Testis (tissue), 2 donors: Measurements from ENCODE around the gene SUCNR1.
"Not testable (repeated sequence)": the region's sequence is repeated elsewhere in the genome, so short reads cannot be mapped to it uniquely, and the experiment has no call there.

ENCODE experiments used
- CTCF ChIP-seq, 3 experiments: fragments of 450-650 bp in 2 of 3; fragments of 200-600 bp in 1 of 3; sonication (generic) in 1 of 3; IDR thresholded peaks; one replicate each; pipeline ENCODE4 v1.5.1; 2016 to 2019; ENCODE audit warnings: antibody characterized with exemption in 3 of 3, mild to moderate bottlenecking in 2 of 3, moderate library complexity in 1 of 3
- POLR2A ChIP-seq: fragments of 450-650 bp; IDR thresholded peaks from one replicate; pipeline ENCODE4 v1.6.1; 2017; ENCODE audit warnings: antibody characterized with exemption, mild to moderate bottlenecking, moderate library complexity

GRCh38 chr3:151850065-151850464, 23.4 kb upstream of the SUCNR1 start:
- not testable (repeated sequence) for TF ChIP-seq CTCF (IDR thresholded peaks at IDR 0.05); POLR2A
